ENCODE results near the gene GOPC. TPM values are rescaled to one million over a fixed set of nuclear protein-coding genes. Genes with fewer than 3 reads are reported as not detected.
A peak's percentile ranks its signal among the peaks of the same experiment; 100 is the strongest.
"Not testable (repeated sequence)": the region's sequence is repeated elsewhere in the genome, so short reads cannot be mapped to it uniquely, and the experiment has no call there.

Gene GOPC
- polyA plus RNA-seq (ENCODE audit: low read depth in 6 of 6): 10 to 100 TPM in 4 of 6 donors, 1 to 10 TPM in 2; 7.0 to 14.0 (median 11.5) TPM

DNA sequence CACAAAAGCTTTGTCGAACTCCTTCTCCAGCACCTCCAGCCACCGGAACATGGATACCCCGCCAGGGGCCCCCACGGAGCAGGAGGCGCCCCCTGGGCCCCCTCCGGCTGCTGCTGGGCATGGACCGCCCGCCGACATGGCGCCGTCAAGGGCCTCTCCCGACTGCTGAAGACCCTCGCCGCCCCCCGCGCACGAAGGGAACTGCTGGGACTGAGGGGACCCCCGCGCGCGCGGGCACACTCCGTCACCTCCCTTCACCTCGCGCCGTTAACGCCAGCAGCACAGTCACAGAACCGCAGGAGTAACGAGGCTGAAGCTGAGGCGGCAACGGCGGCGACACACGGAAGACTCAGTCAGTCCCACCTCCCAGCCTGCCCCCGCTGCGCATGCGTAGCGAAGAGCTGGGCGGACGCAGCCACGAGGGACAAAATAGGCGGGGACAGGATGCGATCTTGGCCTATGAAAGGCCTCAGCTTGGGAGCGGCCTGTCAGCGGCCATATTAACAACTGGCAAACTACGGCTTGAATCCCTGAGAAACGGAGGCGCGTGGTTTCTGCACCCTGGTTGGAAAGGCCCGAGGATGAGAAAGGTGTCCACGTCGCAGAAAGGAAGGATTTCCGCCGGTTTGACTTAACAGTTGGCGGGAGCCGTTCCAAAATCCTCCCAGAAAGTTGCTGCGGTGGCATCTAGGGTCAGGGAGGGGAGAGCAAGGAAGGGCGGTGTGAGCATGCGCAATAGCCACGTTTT is at the start of gene GOPC:
Gene GOPC, minus strand, starts transcription at position 361 of the 748 bp plus-strand sequence. Its CDS starts 223 bp downstream, at position 138.
- DNase-seq (peak; percentile 95), ATAC-seq (ENCODE audit: low read depth in 2 of 2) (peak; percentile 93 to 94)
- Mint-ChIP-seq H3K9me3 (no peaks in the 10 kb centered on the region), H3K27me3 (peaks cover 0 to 8% (median 6%) of the 10 kb centered on the region in 3 donors), H3K4me3 (peak within 1 kb of the TSS; percentile 96 to 100 (median 98)), H3K4me1 (peaks cover 26 to 49% (median 49%) of the 10 kb centered on the region in 3 donors), H3K36me3 (peaks cover 0 to 5% of the 10 kb centered on the region in 2 donors), H3K27ac (peak within 1 kb of the TSS; percentile 96 to 99 (median 98))

DNA sequence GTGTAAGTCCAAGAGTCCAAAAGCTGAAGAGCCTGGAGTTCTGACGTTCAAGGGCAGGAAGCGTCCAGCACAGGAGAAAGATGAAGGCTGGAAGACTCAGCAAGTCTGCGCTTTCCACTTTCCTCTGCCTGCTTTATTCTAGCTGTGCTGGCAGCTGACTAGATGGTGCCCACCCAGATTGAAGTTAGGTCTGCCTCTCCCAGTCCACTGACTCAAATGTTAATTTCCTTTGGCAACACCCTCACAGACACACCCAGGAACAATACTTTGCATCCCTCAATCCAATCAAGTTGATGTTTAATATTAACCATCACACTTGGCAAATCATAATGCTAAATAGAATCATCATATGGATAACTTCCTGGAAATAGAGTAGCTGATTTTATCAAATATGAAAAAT is 49.7 kb upstream of the GOPC start:
- not testable (repeated sequence) for DNase-seq; H3K9me3 Mint-ChIP-seq; ATAC-seq (ENCODE audit: low read depth in 2 of 2); H3K4me1 Mint-ChIP-seq; H3K27me3 Mint-ChIP-seq; H3K4me3 Mint-ChIP-seq; H3K36me3 Mint-ChIP-seq
- peak overlapping the region in 1 of 6 donors; percentile 58 for H3K27ac Mint-ChIP-seq

DNA sequence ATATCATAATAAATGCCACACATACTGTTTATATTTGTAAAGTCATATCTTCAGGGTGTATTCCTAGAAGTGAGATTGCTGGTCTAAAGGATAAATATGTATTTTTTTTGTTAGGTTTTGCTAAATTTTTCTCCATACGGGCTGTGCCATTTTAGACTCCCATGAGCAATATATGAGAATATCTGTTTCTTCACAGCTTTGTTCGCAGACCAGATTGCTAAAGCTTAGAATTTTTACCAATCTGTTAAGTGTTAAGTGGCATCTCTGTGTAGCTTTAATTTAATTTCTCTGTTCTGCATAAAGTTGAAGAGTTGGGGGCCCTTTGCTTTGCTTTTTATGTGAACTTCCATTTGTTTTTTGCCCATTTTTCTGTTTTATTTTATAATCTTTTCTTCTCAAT is 40.7 kb upstream of the GOPC start:
- Mint-ChIP-seq H3K4me1 (no peaks in the 10 kb centered on the region), H3K27me3 (peaks cover 8 to 17% (median 16%) of the 10 kb centered on the region in 3 donors), H3K27ac (no peak overlapping the region), H3K36me3 (no peaks in the 10 kb centered on the region), H3K4me3 (no peak overlapping the region), H3K9me3 (peaks cover 0 to 6% (median 3%) of the 10 kb centered on the region in 7 donors)
- ATAC-seq (ENCODE audit: low read depth in 2 of 2): no peak
- DNase-seq: no peak

DNA sequence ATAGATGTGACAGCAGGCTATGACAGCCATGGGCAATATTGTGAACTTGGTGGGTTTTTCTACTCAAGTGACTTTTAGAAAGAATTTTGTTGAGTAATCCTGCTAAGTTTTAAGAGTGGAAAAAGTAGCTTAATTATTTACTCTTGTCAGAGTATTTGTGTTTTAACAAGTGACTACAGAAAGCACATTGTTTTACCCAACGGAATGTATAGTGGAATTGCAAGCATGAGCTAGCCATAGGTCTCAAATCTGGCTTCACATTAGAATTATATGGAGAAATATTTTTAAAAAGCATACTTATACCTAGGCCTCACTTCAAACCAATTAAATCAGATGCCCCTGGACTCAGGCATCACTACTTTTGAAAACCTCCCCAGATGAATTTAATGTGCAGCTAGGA is 35.5 kb upstream of the GOPC start:
- H3K9me3 Mint-ChIP-seq: peaks cover 0 to 11% (median 3%) of the 10 kb centered on the region in 7 donors
- no peaks in the 10 kb centered on the region for H3K36me3 Mint-ChIP-seq
- ATAC-seq (ENCODE audit: low read depth in 2 of 2) (no peak), DNase-seq (no peak)
- H3K27ac Mint-ChIP-seq: peak overlapping the region in 1 of 6 donors; percentile 46
- H3K4me1 Mint-ChIP-seq: no peaks in the 10 kb centered on the region
- H3K4me3 Mint-ChIP-seq: no peak overlapping the region
- peaks cover 5 to 16% (median 10%) of the 10 kb centered on the region in 3 donors for H3K27me3 Mint-ChIP-seq

DNA sequence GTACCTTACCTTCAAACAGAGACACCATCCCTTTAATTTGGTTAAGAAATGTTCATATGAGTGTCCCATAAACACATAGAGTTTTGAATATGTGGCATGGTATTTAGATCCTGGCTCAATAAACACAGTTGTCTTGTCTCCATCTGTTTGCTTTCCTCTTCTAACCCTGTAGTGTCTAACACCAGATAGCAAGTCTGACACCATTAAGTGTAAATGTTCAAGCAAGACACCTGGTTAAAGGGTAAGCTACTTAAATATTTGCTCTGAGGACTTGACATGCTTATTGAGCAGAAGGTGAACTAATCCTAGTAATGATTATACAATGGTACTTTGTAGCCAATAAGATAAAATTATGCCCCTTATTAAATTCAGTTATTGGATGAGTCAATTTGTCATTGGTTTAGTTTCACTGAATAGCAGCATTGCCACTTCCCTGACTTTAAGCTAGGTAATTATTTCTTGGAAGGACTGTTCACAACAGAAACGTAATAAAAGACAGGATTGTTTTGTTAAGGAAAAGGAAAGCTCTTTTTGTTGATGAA is 26.9 kb upstream of the GOPC start:
- Mint-ChIP-seq H3K4me3 (no peak overlapping the region), H3K4me1 (no peaks in the 10 kb centered on the region), H3K9me3 (peaks cover 0 to 39% (median 16%) of the 10 kb centered on the region in 7 donors), H3K27me3 (peaks cover 19 to 22% (median 21%) of the 10 kb centered on the region in 3 donors), H3K27ac (no peak overlapping the region), H3K36me3 (peaks cover 0 to 5% of the 10 kb centered on the region in 2 donors)
- ATAC-seq (ENCODE audit: low read depth in 2 of 2) (no peak), DNase-seq (no peak)

DNA sequence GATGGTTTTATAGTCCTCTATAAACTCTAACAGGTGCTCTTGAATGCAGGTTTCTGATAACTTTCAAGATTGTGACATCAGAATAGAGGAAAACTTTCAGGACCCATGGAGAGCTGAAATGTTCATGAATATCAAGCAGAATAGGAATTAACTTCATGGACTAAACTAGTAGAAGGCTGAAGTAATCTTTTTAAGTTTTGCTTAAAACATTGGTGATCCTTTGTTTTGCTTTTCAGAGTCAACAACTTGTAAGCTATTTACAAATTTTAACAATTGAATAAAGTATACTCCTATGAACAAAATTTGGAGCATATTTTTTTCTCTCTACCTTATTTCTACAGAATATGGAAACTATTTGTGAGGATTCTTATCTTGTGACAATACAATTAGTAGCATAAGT is 25.2 kb upstream of the GOPC start:
- peaks cover 0 to 52% (median 18%) of the 10 kb centered on the region in 7 donors for H3K9me3 Mint-ChIP-seq
- peaks cover 0 to 5% of the 10 kb centered on the region in 2 donors for H3K36me3 Mint-ChIP-seq
- H3K4me3 Mint-ChIP-seq: no peak overlapping the region
- H3K27me3 Mint-ChIP-seq: peaks cover 13 to 22% (median 14%) of the 10 kb centered on the region in 3 donors
- DNase-seq (no peak), ATAC-seq (ENCODE audit: low read depth in 2 of 2) (no peak)
- no peaks in the 10 kb centered on the region for H3K4me1 Mint-ChIP-seq
- no peak overlapping the region for H3K27ac Mint-ChIP-seq

DNA sequence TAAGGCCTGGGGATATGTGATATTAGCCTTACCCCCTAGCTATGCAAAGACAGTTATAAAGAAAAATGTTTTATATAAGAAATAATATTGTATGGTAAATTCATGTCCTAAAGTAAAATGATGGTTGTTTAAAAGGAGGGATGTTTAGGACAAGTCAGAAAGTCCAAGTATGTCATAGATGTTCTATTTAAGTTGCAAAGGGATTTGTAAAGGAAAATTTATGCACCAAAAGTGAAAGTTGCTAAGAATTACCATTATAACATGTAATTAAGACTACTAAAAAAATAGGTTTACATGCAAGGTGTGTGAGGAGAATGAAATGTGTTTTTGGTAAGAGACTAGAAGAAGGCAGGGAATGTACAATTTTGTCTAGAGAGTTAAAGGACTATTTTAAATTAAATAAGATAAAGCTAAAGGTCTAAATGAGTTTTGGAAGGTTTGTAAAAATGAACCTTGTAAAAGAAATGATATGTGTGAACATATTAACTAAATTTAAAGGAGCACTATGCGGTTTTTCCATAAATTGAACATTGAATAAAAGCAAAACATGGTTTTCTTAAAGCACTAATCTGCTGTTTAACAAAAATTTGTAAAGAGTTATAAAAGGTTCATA is 22.7 kb upstream of the GOPC start:
- Mint-ChIP-seq H3K4me3 (no peak overlapping the region), H3K27ac (no peak overlapping the region), H3K4me1 (no peaks in the 10 kb centered on the region), H3K27me3 (peaks cover 6 to 14% (median 10%) of the 10 kb centered on the region in 3 donors), H3K36me3 (peaks cover 0 to 5% of the 10 kb centered on the region in 2 donors), H3K9me3 (peaks cover 0 to 52% (median 18%) of the 10 kb centered on the region in 7 donors)
- DNase-seq (no peak), ATAC-seq (ENCODE audit: low read depth in 2 of 2) (no peak)

DNA sequence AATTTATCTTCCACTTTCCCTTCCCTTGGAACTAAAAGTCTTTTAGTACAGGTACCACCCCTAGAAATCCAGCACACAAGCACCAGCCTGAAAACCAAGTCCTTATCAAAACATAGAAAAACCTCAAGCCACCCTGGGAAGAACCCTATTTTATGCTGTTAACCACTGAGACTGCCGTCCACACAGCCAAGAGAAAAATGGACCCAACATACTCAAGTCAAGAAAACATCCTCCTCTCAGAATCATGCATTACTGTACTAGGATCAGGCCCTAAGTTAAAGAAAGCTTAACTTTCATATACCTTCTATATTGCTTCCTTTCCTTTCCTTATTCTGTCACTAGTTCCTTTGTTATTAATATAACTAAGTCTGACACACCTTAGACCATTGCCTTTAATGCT is 16.9 kb upstream of the GOPC start:
- no peak for ATAC-seq (ENCODE audit: low read depth in 2 of 2)
- Mint-ChIP-seq H3K36me3 (no peaks in the 10 kb centered on the region), H3K9me3 (peaks cover 0 to 12% (median 6%) of the 10 kb centered on the region in 7 donors), H3K4me3 (no peak overlapping the region), H3K4me1 (peaks cover 0 to 2% (median 0%) of the 10 kb centered on the region in 3 donors), H3K27ac (no peak overlapping the region), H3K27me3 (peaks cover 3 to 7% (median 4%) of the 10 kb centered on the region in 3 donors)
- no peak for DNase-seq

DNA sequence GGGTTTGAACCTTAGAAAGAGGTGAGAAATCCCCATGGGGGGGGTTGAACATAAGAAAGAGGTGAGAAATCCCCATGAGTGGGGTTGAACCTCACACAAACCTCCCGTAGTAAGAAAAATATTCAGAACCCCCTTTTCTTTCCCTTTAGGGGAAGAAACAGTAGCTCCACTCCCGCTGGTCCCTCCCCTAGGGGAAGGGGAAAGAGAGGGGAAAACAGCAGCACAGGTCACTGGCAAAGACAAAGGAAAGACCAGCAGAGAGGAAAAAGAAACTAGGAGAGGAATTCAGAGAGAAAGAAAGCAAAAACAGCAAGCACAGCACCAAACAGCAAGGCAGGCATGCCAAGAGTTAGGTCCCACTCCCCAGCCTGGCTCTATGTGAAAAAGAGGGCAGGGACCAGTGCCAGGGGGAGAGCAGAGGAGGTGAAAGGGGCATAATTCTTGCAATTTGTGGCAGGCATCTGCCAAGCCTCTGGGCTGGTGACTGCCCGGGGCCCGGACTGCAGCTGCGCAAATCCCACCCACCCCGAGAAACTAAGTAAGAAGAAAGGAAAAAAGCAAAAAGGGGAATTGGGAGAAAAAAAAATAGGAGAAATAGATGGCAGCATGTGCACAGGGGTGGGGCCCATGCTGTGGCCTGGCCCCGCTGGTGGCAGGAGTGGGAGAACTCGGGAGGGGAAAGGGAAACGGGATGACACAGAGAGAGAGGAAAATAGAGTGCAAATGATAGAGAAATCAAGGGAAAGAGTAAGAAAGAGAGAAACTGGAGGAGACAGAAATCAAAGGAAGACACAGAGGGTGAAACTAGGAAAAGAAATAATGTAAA is 15.1 kb upstream of the GOPC start:
- peak overlapping the region in 5 of 6 donors; percentile 28 to 97 (median 84) for H3K27ac Mint-ChIP-seq
- peaks cover 3 to 13% (median 9%) of the 10 kb centered on the region in 3 donors for H3K27me3 Mint-ChIP-seq
- peak; percentile 36 to 51 for ATAC-seq (ENCODE audit: low read depth in 2 of 2)
- no peak for DNase-seq
- no peaks in the 10 kb centered on the region for H3K36me3 Mint-ChIP-seq
- H3K9me3 Mint-ChIP-seq: peaks cover 0 to 3% (median 0%) of the 10 kb centered on the region in 7 donors
- peak overlapping the region in 3 of 8 donors; percentile 0 to 62 (median 14) for H3K4me3 Mint-ChIP-seq
- H3K4me1 Mint-ChIP-seq: peaks cover 0 to 2% (median 0%) of the 10 kb centered on the region in 3 donors

DNA sequence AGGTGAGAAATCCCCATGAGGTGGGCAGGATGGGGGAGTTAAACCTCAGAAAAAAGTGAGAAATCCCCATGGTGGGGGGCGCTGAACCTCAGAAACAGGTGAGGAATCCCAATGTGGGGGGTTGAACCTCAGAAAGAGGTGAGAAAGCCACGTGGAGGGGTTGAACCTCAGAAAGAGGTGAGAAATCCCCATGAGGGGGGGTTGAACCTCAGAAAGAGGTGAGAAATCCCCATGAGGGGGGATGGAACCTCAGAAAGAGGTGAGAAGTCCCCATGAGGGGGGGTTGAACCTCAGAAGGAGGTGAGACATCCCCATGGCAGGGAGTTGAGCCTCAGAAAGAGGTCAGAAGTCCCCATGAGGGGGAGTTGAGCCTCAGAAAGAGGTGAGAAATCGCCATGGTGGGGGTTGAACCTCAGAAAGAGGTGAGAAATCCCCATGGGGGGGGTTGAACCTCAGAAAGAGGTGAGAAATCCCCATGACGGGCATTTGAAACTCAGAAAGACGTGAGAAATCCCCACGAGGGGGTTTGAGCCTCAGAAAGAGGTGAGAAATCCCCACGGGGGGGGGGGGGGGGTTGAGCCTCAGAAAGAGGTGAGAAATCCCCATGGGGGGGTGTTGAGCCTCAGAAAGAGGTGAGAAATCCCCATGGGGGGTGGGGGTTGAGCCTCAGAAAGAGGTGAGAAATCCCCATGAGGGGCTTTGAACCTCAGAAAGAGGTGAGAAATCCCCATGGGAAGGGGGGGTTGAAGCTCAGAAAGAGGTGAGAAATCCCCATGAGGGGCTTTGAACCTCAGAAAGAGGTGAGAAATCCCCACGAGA is 14.3 kb upstream of the GOPC start:
- ATAC-seq (ENCODE audit: low read depth in 2 of 2): peak; percentile 46 to 55
- peaks cover 8 to 21% (median 9%) of the 10 kb centered on the region in 3 donors for H3K27me3 Mint-ChIP-seq
- H3K27ac Mint-ChIP-seq: peak overlapping the region in 4 of 6 donors; percentile 60 to 97 (median 84)
- H3K36me3 Mint-ChIP-seq: no peaks in the 10 kb centered on the region
- DNase-seq: no peak
- peaks cover 0 to 3% (median 0%) of the 10 kb centered on the region in 7 donors for H3K9me3 Mint-ChIP-seq
- peak overlapping the region in 3 of 8 donors; percentile 14 to 48 (median 25) for H3K4me3 Mint-ChIP-seq
- H3K4me1 Mint-ChIP-seq: peaks cover 0 to 2% (median 0%) of the 10 kb centered on the region in 3 donors

DNA sequence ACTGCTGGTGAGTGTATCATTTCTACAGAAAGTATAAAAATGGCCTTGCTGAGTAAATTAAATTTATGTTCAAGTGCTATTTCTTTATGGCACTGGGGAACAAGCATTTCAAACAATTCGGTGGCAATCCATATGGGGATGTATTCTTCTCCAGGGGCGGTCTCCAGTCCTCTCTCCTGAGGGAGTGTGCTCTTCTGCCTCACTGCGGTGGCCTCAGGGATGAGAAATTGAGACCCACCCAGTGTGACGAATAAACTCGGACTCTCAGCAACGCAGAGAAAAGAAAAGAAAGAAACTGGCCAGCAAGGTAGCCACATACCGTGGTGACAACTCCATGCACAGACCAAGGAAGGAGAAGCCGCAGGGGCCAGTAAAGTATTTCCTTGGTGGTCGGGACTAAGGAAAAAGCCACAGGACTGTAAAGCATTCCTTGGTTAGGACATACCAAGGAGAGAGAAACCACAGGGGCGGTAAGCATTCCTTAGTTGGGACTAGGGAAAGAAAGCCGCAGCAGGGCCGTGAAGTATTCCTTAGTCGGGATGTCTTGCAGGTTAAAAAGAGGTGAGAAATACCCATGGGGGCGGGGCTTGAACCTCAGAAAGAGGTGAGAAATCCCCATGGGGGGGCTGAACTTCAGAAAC is 13.6 kb upstream of the GOPC start:
- Mint-ChIP-seq H3K4me1 (peaks cover 0 to 2% (median 0%) of the 10 kb centered on the region in 3 donors), H3K36me3 (no peaks in the 10 kb centered on the region), H3K4me3 (peak overlapping the region in 2 of 8 donors; percentile 25 to 48), H3K27me3 (peaks cover 8 to 22% (median 9%) of the 10 kb centered on the region in 3 donors), H3K27ac (peak overlapping the region in 5 of 6 donors; percentile 34 to 89 (median 60)), H3K9me3 (peaks cover 0 to 3% (median 0%) of the 10 kb centered on the region in 7 donors)
- no peak for DNase-seq
- no peak for ATAC-seq (ENCODE audit: low read depth in 2 of 2)

All from naive B cell (primary cell).